Measurements from ENCODE around the gene ARID1B. TPM values are rescaled to one million over a fixed set of nuclear protein-coding genes. Genes with fewer than 3 reads are reported as not detected.

Gene ARID1B
- total and polyA plus RNA-seq, 2 of the 13 experiments (the other 11 are each of a cell fraction or from before 2014, with no cell fraction given): 20.1 to 32.6 TPM

DNA sequence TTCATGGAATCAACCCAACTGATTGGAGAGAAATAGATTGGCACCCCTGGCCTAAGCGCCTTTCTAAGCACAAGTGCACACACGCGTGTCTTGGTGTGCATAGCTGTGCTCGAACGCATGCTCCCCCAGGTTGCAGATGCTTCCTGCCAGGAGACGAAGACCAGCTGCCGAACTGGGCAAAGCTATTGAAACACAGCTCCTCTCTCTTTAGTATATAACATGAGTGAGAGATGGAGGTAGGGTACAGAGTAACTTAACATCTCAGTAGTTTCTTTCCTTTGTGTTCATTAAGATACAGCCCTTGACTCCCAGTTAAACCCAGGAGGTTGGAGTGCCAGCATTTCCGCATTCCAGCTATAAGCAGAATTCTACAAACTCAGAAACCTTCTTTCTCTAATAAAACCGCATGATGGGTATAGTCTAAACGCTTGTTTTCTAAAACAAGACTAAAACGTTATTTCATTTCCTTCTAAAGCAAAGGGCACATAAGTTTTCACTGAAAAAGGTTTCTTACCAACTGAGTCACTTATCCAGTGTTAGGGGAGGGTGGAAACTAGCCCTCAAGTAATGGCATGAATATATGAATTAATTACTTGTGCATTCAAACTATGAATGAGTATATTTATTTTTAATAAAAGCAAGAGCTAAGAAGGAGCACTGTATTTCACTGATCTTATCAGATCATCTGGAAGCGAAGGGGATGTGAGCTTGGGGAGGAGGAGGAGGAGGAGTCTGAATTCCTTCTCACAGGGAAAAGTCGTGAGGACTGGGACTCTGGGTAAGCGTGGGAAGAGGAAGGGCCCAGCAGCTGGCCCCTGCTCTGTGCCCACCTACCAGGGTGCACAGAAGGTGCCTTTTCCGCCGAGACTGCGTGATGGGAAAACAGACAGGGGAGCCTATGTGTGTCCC is 367.0 kb downstream of the ARID1B start:
- 95% methylated on average over 17 of the region's 17 CpGs for WGBS (ENCODE audit: low lambda C conversion rate)
- no peak for FAIRE-seq
- Histone ChIP-seq H3K27me3 (ENCODE audit: control insufficient read depth in 1 of 2, insufficient read depth in 2 of 2, low read length in 2 of 2) (no peaks in the 10 kb centered on the region), H3K4me2 (ENCODE audit: low read depth, low read length) (no peak overlapping the region), H4K20me1 (ENCODE audit: insufficient read depth, low read length) (peaks cover 4% of the 10 kb centered on the region; the same call in 1 of the 2 replicates), H3K79me2 (ENCODE audit: insufficient read depth, low read length) (no peaks in the 10 kb centered on the region), H2AFZ (ENCODE audit: low read length) (no peak overlapping the region), H3K4me1 (ENCODE audit: insufficient read depth, low read length) (no peaks in the 10 kb centered on the region), H3K9ac (ENCODE audit: insufficient read depth, low read depth, low read length) (no peak overlapping the region), H3K36me3 (replicated peaks in 1 of 2; ENCODE audit: control insufficient read depth in 1 of 2, insufficient read depth in 2 of 2, low read length in 2 of 2) (peaks cover 25 to 48% of the 10 kb centered on the region in 2 experiments), H3K27ac (ENCODE audit: extremely low read length, insufficient read depth, low read length) (no peak overlapping the region), H3K9me3 (ENCODE audit: low read length) (no peaks in the 10 kb centered on the region), H3K4me3 (replicated peaks in 1 of 3; ENCODE audit: insufficient read depth in 1 of 3, low read depth in 2 of 3, low read length in 3 of 3) (no peak overlapping the region)
- intact Hi-C loops (cut with micrococcal nuclease; ENCODE audit: unreplicated experiment): no loop called here
- in situ Hi-C loops (cut with HindIII; ENCODE audit: extremely low pct_ligation_motif_present, low pct_unique_long_range_greater_than_20kb): no loop called here
- CTCF ChIA-PET (ENCODE audit: low intra/inter-chr PET ratio, low total read pairs): no interaction called here
- no peak for DNase-seq (ENCODE audit: low spot score)
- BruUV-seq (replicated peaks): no TSS peak
- no peak for ATAC-seq
- no peak for TF ChIP-seq ZNF678 (CRISPR knock-in tag; IDR thresholded peaks at IDR 0.05)
- no peak for TF ChIP-seq ZNF777 (CRISPR knock-in tag; IDR thresholded peaks at IDR 0.05)
- TF ChIP-seq ZNF644 (CRISPR knock-in tag; IDR thresholded peaks at IDR 0.05; ENCODE audit: low read depth): no peak
- TF ChIP-seq IKZF5 (CRISPR knock-in tag; IDR thresholded peaks at IDR 0.05): no peak
- TF ChIP-seq ZFYVE20 (CRISPR knock-in tag; IDR thresholded peaks at IDR 0.05; ENCODE audit: borderline replicate concordance, low read depth): no peak
- POLR2A ChIA-PET: no interaction called here
